ENCODE results near the gene PNCK. TPM values are rescaled to one million over a fixed set of nuclear protein-coding genes. Genes with fewer than 3 reads are reported as not detected.

The PNCK gene
- total and polyA plus RNA-seq, 12 donors: 0.42 to 6.5 (median 1.2) TPM; not detected in 2

- TF ChIP-seq POLR2A (IDR thresholded peaks at IDR 0.05): no peak
- TF ChIP-seq, protein P1, sequence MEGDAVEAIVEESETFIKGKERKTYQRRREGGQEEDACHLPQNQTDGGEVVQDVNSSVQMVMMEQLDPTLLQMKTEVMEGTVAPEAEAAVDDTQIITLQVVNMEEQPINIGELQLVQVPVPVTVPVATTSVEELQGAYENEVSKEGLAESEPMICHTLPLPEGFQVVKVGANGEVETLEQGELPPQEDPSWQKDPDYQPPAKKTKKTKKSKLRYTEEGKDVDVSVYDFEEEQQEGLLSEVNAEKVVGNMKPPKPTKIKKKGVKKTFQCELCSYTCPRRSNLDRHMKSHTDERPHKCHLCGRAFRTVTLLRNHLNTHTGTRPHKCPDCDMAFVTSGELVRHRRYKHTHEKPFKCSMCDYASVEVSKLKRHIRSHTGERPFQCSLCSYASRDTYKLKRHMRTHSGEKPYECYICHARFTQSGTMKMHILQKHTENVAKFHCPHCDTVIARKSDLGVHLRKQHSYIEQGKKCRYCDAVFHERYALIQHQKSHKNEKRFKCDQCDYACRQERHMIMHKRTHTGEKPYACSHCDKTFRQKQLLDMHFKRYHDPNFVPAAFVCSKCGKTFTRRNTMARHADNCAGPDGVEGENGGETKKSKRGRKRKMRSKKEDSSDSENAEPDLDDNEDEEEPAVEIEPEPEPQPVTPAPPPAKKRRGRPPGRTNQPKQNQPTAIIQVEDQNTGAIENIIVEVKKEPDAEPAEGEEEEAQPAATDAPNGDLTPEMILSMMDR (IDR thresholded peaks at IDR 0.05): no peak
- WGBS, 4 donors: 81 to 90% (median 87%) methylated on average over 9 to 23 of the region's 23 CpGs; no CpG with 5 or more reads in 1 of the 4 donors
- Histone ChIP-seq H3K9me3 (replicated peaks in 1 of 3) (no peaks in the 10 kb centered on the region), H3K36me3 (replicated peaks in 1 of 2) (no peaks in the 10 kb centered on the region), H3K27me3 (peaks cover 31% of the 10 kb centered on the region), H3K27ac (no peak overlapping the region), H3K4me3 (no peak overlapping the region), H3K4me1 (replicated peaks in 1 of 2) (peaks cover 0 to 6% of the 10 kb centered on the region in 2 donors)
- intact Hi-C loops (cut with DNase I): loop anchor here in 1 of 2 donors (10.0 kb wide), 1 partner anchor 85 kb away; no protein-coding TSS in a partner anchor
- peak in 1 of 7 donors; percentile 11 for DNase-seq
These were observed 33.4 kb downstream of the PNCK start for GRCh38 chrX:153640045-153640686.

GRCh38 chrX:153639177-153640044 is 34.2 kb downstream of the PNCK start:
- 77 to 88% (median 84%) methylated on average over 7 to 28 of the region's 28 CpGs for WGBS, 4 donors
- no peaks in the 10 kb centered on the region for H3K9me3 ChIP-seq (replicated peaks in 1 of 3)
- peaks cover 0 to 6% of the 10 kb centered on the region in 2 donors for H3K4me1 ChIP-seq (replicated peaks in 1 of 2)
- intact Hi-C loops (cut with DNase I): loop anchor here in 1 of 2 donors (10.0 kb wide), 1 partner anchor 85 kb away; no protein-coding TSS in a partner anchor
- peak in 1 of 7 donors; percentile 5 for DNase-seq
- H3K36me3 ChIP-seq (replicated peaks in 1 of 2): no peaks in the 10 kb centered on the region
- peaks cover 24% of the 10 kb centered on the region for H3K27me3 ChIP-seq
- no peak for TF ChIP-seq POLR2A (IDR thresholded peaks at IDR 0.05)
- no peak overlapping the region for H3K4me3 ChIP-seq
- H3K27ac ChIP-seq: no peak overlapping the region

- no peaks in the 10 kb centered on the region for H3K9me3 ChIP-seq (replicated peaks in 1 of 3)
- no peak for TF ChIP-seq POLR2A (IDR thresholded peaks at IDR 0.05)
- TF ChIP-seq, protein P1 (IDR thresholded peaks at IDR 0.05): no peak
- H3K4me3 ChIP-seq: no peak overlapping the region
- H3K27me3 ChIP-seq: peaks cover 24% of the 10 kb centered on the region
- intact Hi-C loops (cut with DNase I): no loop called here
- WGBS, 4 donors: 79 to 88% (median 86%) methylated on average over 12 to 20 of the region's 20 CpGs
- no peak overlapping the region for H3K27ac ChIP-seq
- H3K4me1 ChIP-seq (replicated peaks in 1 of 2): peaks cover 0 to 6% of the 10 kb centered on the region in 2 donors
- DNase-seq: peak in 1 of 7 donors; percentile 12
- H3K36me3 ChIP-seq (replicated peaks in 1 of 2): no peaks in the 10 kb centered on the region
These were observed 35.0 kb downstream of the PNCK start for GRCh38 chrX:153638436-153639176.

DNA sequence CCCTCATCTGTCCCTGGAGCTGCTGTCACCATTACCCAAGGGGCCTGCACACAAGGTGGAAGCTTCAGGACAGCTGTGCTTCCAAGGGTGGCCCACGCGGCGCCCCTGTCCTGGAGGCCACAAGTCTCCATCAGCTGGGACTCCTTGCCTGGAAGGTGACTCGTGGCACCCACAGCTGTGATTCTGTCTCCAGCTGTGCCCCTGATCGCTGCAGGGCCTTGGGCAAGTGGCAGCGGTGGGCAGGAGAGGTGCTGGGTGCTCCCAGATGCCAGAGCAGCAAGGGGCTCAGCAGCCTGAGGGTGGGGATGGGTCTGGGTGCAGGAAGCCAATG is 35.6 kb downstream of the PNCK start:
- H3K27me3 ChIP-seq: peaks cover 24% of the 10 kb centered on the region
- intact Hi-C loops (cut with DNase I): no loop called here
- DNase-seq: peak in 1 of 7 donors; percentile 2
- H3K9me3 ChIP-seq (replicated peaks in 1 of 3): no peaks in the 10 kb centered on the region
- no peak for TF ChIP-seq POLR2A (IDR thresholded peaks at IDR 0.05)
- TF ChIP-seq, protein P1 (IDR thresholded peaks at IDR 0.05): no peak
- H3K27ac ChIP-seq: no peak overlapping the region
- 83 to 94% (median 93%) methylated on average over 3 to 6 of the region's 6 CpGs; no CpG with 5 or more reads in 1 of the 4 donors for WGBS, 4 donors
- no peak overlapping the region for H3K4me3 ChIP-seq
- no peaks in the 10 kb centered on the region for H3K36me3 ChIP-seq (replicated peaks in 1 of 2)
- H3K4me1 ChIP-seq (replicated peaks in 1 of 2): peaks cover 0 to 6% of the 10 kb centered on the region in 2 donors

Data from adrenal gland (tissue), 12 donors.